ENCODE results near the gene LARGE1.

LARGE1 gene

DNA sequence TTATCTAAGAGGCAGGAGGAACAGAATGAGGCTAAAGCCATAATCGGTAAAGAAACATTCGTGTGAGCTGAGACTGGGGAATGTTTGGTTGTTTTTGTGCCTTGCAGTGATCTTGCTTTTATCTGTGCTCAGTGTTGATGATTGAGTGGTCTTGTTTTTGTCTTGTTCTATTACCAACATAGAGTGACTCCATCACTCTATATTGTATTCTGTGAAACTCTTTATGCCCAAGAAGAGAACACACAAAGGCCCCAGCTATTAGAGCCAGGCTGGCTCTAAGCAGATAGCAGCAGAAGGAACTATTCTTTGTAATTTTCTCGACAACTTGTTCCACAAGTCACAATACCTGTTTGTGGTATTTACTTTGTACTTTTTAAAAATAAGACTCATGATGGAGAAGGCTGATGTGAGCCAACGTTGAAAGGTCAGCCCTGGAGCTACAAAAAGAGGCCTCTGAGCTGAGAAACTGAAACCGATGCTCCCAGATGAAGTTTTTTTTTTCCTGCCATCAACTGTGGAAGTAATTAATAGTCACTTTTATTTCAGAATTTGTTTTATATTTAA is 68.4 kb downstream of the LARGE1 start:
- DNase-seq, result no peak

DNA sequence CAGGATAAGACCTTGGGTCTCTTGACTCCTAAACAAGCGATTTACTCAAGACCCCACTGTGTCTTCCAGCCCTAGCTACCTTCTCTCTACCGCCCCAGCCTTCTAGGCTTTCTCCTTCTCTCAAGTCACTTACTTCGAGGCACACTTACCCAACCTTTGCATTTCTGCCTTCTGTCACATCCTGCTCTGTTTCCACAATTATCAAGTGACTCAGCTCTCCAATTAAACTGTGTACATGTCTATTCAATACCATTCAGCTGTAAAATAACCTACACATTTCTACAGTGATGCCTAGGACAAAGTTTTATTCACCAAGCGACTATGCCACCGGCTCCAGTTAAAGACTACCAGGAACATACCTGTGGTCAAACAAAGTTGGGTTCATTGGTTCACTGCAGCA is 69.0 kb downstream of the LARGE1 start:
- DNase-seq, result no peak

DNA sequence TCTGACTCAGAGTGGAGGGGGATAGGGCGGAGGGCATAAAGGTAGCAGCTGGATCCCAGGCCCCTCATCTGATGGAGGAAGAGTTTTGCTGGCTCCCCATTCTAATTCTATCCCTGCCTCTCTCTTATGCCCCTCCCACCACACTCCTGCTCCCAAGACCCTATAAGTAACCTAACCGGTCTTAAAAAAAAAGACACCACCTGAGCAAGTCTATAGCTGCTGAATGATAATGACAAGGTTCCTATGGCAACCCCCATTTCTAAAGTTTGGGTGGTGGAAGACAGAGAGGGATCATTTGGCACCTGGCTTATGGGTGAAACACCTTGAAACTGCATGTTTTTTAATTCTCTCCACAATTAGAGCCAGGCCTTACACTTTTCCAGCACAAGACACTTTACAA is 69.6 kb downstream of the LARGE1 start:
- DNase-seq, result no peak

DNA sequence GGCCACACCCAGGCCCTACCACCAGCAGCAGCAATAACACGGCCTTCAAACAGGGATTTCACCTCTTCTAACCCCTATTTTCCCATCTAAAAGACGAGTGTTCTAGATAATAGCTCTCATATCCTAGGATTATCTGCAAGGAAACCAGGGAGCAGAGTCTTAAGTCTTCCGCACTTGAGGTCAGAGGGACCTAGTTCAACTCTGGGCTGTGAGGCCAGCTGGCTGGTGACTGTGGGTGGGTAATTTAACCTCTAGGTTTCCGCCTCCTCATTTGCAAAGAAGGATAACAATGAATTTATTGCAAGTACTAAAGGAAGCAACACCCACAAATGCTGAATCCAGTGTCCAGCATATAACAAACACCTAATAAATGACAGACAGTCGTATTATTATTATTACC is 70.1 kb downstream of the LARGE1 start:
- no peak for DNase-seq

DNA sequence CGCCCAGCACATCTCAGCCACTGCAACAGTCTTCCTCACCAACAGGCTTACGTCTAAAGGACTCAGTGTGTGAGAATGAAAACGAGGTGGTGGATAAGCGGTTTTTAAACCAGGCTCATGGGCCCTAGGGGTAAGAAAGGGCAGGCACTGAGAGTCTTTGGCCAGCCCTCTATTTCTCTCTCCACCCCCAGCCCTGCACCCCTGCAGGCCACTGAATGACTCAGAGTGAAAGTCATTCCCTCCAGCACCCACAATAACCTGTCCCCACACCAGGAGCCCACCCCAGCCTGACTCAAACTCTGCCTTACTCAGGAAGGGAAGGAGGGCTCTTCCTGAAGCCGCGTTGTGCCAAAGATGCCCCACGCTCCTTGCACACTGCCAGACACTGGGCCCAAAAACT is 72.0 kb downstream of the LARGE1 start:
- DNase-seq, result no peak

DNA sequence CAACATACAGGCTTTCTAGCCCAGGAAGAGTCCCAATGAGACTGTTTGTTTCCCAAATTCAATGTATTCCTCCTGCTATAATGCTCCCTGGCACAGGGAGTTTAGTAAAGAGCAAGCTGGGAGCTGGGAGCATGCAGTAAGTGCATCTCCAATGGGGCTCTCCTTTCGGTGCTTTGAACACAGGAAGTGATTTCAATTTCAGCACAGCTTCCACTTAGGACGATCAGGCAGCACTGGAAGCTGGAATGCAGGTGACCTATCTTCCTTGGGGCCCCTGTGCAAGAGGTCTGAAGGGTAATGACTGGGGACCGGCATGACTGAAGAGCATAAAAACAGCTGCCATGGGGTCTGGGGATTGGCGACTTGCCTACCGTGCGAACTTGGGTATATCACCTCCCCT is 76.0 kb downstream of the LARGE1 start:
- DNase-seq, result no peak

DNA sequence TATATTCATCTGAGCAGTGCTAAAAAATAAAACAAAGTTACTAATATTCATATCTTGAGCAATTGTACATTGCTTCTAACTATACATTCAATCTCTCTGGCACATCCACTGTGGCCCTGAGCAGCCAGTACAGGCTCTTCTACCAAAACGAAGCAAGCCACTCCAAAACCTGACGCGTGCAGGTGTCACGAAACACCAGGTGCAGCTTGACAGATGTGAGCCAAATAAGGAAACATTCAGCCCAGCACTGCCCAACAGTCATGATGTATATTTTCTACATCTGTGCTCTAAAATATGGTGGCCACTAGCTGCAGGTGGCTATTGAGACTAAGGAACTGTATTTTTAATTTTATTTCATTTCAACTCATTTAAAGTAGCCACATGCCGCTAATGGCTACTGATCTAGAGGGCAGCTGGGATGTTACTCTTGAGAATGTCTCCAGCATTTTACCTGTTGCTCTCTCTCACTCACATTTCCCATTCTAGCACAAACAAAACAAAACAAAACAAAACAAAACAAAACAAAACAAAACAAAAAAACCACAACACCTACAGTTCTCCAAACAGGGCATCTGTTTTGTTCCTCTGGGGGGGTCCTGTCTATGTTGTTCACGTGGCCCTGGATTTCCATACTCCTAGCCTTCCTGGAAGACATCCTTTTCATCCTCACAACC is 77.7 kb downstream of the LARGE1 start:
- no peak for DNase-seq

DNA sequence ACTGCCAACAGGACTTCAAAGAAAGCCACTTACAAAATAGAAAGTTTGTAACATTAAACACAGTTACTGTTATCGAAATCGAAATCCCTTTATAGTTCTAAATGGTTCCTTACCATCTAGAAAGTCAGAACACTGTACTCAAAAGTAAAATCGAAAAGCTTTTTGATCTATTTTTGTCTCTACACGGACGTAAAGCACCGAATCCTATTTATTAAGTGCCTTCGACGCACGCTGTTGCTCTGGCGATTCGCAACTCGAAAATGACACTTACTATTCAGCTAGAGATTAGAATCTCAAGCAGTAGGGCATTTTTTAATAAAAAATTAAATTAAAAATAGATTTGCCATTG is 78.3 kb downstream of the LARGE1 start:
- no peak for DNase-seq

DNA sequence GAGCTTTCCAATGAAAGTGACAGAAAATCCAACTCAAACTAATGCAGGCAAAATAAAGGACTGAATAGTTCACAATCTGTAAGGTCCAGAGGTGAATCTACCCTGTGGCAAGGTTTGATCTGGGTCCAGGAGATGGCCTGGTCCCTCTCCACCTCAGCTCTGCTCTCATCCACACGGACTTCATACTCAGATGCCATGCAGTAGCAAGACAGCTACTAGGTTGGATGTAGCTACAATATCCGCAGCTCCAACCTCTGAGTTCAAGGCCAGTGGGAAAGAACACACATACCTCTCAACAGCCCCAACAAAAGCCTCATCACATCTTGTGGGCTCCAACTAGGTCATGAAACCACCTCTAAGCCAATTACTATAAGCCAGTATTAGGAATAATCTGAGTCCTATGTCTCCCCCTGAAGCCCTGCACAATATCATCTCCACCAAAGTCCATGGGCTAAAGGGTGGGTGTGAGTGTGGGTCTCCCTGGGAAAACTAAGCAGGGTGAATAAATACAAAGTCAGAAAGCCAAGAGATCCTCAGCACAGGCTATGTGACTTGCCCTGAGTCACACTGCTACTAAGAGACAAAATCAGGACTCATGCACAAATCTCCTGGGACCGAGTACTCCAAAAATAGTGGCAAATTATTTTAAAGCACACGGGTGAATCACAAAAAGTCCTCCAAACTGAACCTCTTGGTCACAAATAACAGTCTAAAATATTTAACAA is 78.8 kb downstream of the LARGE1 start:
- no peak for DNase-seq

DNA sequence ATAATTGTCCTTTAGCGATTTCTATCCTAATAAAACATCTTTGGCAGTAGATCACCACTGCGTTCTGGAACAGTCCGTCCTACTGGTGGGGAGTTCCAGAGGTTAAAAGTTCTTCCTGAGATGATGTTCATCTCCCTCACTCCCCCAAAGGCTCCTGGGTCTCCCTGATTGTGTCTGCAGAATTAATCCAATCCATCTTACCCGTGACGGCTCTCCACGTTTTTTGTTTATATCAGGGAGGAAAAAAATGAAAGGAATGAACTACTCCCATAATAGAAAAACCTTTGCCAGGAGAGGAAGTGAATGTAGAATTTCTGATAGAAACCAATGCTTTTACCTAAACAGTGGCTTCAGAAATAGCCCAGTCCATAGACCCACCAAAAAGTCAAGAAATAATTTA is 81.6 kb downstream of the LARGE1 start:
- DNase-seq, result no peak

DNA sequence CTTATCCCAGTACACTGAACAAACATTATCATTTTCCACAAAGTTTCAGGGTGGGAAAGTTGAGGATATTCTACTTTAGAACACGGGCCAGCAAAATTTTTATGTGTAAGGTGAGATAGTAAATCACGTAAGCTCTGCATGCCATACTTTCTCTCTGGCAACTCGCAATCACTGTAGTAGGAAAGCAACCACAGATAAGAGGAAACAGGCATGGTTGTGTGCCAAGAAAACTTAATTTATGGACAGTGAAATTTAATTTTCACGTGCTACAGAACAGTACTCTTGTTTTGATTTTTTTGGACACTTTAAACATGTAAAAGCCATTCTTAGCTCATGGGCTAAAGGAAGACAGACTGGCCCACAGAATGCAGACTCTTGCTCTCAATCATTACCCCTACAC is 82.5 kb downstream of the LARGE1 start:
- no peak for DNase-seq

DNA sequence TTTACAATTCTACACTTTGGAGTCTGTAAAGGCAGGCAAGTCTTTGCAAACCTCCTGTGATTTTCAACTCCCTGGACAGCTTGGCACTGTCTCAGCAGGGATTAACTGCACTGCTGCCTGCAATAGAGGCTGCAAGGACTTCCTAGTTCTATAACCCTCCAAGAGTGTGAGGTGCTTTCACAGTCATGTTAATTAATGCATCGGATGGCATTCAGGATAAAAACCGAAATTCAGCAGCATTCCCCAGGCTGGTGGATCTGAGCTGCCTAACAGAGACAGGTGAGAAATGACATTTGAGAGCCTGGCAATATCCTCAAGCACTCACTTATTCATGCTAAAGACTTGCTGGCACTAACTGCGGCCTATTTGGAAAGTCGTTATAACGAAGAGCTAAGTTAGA is 85.0 kb downstream of the LARGE1 start:
- DNase-seq, result no peak

DNA sequence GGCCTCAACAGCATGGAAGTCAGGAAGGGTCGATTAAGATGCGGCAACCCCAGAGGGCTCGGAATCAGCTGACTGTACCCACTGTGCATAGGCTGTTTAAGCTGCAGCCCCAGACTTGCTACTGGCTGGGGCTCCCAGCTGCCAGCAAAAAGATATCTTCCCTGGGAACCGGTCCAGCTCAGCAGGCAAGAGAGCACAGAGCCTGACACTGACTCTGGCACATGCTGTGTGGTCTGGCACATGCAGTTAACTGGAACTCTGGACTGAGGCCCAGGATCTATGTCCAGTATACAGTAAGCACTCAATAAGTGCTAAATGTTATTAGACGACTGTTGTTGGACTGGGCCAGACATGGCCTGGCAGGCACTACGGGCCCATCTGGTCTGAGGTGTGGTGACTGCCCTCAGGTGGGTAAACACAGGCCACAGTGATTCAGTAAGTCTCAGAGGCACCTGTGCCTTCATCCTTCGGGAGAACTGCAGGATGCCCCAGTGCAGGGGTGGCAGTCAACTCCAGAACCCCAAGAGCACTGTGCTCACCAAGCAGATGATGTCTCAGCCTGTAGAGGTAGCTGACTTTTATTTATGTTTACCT is 87.6 kb downstream of the LARGE1 start:
- no peak for DNase-seq

DNA sequence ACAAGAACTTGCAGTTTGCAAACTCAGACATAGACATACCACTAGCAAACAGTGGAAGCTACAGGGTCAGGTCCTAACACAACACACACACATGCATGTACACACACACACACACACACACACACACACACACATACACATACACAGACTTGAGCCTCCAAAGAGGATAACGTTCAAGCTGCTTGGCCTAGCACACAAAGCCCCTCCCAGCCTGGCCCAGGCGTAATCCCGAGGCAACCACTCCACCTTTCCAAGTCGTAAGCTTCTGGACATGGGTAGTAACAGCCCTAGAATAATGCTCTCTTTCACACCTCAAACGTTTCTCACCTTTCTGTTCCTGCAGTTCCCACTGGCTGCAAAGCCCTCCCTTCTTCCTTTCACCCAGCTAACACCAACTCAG is 88.6 kb downstream of the LARGE1 start:
- no peak for DNase-seq

DNA sequence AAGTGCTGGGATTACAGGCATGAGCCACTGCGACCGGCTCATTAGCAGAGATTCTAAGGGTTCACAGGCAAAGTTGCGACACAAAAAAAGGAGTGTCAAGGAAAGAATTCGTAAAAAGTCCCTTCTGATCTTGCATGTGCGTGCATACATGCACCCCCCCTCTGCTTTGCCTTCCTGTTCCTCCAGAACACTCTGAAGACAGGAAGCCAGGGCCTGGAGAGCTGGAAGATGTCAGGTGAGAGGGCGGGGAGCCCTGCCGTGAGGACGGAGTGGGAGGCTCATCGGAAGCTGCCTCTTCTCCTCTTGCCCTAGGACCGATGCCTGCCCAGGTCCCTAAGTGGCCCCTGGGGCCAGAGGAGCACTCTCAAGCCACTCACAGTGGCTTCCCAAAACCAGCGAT is 89.1 kb downstream of the LARGE1 start:
- no peak for DNase-seq

DNA sequence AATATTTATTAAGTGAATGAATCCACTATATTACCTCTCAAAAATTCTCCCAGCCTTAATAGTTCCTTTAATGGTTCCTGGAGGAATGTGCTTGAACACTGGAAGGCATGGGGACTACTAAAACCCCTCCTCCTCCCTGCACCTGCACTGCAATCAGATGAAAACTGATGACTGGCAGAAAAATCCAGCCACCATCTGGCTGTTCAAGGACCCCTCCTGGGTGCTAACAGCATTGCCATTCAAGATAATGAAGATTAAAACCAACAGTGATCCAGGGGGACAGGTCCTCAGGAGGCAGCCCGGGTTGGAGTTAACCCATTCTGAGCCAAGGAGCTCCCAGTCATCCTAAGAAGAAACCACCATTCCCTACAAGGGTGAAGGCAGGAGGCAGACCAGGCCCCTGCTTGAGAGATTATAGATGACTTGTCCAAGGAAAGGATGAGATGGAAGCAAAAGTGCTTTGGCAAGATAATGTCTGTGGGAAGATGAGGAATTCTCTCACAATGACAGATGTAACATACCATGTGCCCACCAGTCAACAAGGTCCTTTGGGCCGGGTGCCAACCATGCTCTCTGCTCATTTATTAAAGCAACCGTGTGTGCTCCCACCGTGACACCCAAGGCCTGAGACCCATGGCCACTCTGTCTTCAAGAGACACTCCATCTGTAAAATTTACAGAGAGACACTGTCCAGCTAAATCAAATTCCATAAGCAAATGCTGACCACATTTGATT is 90.6 kb downstream of the LARGE1 start:
- DNase-seq, result no peak

DNA sequence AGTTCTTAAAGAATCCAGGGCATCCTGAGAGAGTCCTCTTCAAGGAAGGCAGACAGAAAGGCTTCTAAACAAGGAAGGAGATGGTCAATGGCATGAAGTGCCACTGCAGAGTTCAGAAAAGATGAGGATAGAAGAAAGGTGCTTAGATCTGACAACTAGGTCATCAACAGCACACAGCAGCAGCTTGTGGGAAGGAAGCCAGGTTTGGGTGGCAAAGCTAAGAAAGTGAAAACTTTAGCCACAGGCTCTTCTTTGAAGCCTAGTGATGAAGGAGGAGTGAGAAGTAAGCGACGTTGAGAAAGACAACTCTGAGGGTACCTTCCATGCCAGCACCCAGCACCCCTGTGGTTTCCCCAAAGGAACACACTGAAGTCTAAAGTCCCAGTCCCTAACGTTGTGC is 92.0 kb downstream of the LARGE1 start:
- no peak for DNase-seq

DNA sequence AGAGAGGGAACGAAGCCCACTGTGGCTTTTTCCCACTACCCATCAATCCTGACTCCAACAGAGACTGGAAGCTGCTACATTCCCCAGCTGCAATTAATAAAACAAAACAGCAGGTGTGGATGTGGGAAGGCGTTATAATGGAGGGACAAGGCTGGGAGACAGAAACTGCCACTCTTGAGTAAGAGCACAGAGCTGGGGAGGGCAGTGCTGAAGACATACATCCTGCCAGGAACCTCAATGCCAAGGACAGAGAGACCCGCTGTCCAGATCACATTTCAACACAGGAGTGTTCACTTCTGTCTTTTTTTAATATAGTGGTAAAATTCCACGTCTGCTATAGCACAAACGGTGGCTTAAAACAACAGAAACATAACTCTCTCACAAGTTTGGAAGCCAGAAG is 94.5 kb downstream of the LARGE1 start:
- no peak for DNase-seq

DNA sequence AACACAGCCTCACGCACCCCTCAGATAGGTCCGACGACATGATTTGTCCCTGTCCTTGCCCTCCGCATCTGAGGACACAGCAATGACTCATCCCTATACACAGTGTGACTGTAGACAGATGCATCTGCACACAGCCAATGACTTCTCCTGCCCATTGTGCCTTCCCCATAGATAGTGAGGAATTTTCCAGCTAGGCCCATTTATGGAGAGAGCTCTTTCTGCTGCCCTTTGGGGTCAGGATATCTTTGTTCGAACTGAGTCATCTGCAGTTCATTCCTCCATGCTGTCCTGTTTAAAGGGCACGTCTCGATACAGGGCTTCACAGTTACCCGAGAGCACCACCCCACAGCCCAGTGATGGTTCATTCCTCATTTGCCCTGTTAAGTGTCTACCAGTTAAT is 96.7 kb downstream of the LARGE1 start:
- DNase-seq, result no peak

DNA sequence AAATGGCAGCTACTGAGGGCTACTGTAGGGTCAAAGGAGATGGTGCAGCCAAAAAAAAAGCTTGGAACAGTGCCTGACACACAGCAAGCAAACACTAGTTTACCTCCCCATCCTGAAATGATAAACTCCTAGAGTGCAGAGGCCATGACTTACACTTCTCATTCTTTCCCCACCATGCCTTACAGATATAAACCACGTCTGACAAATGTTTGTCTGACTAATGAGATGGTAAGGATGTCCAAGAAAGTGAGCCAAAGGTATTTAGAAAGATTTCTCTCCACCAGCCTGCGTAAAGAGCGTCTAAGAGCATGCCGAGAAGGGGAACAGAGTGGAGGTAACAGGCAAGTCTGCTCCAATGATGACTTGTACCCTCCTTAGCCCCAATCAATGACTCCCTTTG is 99.0 kb downstream of the LARGE1 start:
- no peak for DNase-seq

DNA sequence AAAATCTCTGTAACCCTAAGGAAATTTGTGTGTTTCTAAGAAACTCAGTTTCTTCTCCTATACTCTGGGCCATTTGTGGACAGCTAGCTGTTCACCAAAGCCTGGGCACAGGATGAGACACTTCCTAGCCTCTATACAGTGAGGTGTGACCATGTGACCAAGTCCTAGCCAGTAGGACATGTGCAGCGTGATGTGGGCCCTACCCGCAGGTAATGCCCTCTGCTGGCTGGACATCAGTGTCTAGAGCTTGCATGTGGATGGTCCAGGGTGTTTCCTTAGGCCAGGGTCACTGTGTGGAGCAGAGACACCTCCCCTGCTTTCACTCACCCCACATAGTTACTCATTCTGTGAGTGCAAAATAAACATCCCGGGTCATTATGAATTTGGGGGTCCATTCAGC is 100.5 kb downstream of the LARGE1 start:
- DNase-seq, result no peak

DNA sequence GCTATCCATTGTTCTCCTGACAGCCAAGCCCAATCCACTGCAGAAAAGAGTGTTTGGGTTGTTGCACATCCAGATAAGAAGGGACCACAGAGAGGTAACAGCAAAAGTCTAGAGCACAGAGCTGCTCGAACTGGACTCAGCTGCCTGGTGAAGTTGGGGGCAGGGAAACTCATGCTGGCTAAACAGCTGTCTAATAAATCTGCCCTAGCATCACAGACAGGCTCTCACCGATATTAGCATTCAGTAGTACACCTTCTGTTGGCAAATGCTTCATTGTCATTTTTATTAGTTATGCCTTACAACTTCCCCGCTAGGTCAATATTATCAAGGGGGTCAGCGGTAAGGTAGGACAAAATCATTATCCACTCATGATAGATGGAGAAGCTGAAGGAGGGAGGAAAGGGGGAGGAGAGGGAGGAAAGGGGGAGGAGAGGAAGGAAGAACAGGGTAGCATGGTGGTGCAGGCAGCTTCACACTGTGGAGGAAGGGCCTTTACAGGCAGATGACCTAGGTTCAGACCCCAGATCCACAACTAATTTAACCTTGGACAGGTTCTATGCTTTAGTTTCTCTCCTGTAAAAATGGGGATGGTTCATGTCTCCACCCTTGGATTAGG is 102.7 kb downstream of the LARGE1 start:
- no peak for DNase-seq

DNA sequence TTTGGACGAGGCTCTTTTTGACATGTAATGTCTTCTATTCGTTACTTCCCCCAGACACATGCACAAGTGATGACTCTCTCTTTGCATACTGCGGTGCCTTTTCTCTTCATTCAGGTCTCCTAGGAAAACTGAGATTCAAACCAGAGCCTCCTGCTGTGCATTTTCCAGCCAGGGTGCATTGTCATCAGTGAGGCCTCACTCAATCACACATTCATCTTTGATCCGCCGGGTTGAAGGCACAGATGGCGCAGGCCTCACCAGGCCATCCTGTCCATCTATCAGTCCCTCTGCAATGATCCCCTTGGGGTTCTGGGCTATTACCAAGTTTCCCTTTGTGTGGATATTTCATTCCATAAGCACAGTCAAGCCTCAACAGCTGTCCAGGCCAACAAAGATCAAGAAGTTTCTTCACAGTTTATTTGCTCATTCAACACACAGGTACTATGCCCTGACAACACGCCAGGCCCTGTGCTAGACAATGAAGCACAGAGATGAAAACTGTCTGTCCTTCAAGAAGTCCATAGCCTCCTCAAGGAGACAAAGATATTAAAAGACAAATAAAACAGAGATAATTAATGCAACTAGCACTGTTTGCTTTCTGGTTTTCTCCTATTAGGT is 107.8 kb downstream of the LARGE1 start:
- no peak for DNase-seq
